GM13976 (cell line): Measurements from ENCODE around the gene KCNE4.

Source experiments
- DNase-seq: peaks from one replicate; pipeline ENCODE4 v3.0.0; 2012; ENCODE audit warnings: low spot score
- CTCF ChIP-seq: IDR thresholded peaks from 2 replicates; pipeline ENCODE4 v1.5.1; 2012; ENCODE audit warnings: borderline replicate concordance, mild to moderate bottlenecking; ENCODE audit not compliant: insufficient read depth; ENCODE audit errors: extremely low read depth, missing control alignments, control extremely low read depth
- in situ Hi-C: fragments of 300-500 bp; cut with MboI; formaldehyde crosslinking; loops from one replicate; pipeline ENCODE4 v1.12.0; 2022; ENCODE audit warnings: low sequenced_read_pairs, mixed read lengths, inconsistent platforms; ENCODE audit not compliant: unreplicated experiment

KCNE4 gene

GRCh38 chr2:223096235-223096970, 44.4 kb downstream of the KCNE4 start:
- in situ Hi-C loops = no loop called here
- DNase-seq = no peak
- TF ChIP-seq CTCF = no peak

GRCh38 chr2:223097888-223098383, 45.9 kb downstream of the KCNE4 start:
- TF ChIP-seq CTCF = no peak
- in situ Hi-C loops = no loop called here
- no peak for DNase-seq

- no peak for DNase-seq
- in situ Hi-C loops = no loop called here
- TF ChIP-seq CTCF = no peak
Measured at GRCh38 chr2:223099561-223099960, 47.6 kb downstream of the KCNE4 start.

GRCh38 chr2:223100061-223100511, 48.1 kb downstream of the KCNE4 start:
- in situ Hi-C loops = no loop called here
- DNase-seq = no peak
- no peak for TF ChIP-seq CTCF

- TF ChIP-seq CTCF = no peak
- DNase-seq = peak; percentile 16
- in situ Hi-C loops = no loop called here
Measured at GRCh38 chr2:223101340-223102039, 49.5 kb downstream of the KCNE4 start.

GRCh38 chr2:223102040-223102400, 50.0 kb downstream of the KCNE4 start:
- no peak for TF ChIP-seq CTCF
- DNase-seq = no peak
- in situ Hi-C loops = no loop called here

- no peak for DNase-seq
- TF ChIP-seq CTCF = no peak
- in situ Hi-C loops = no loop called here
Measured at GRCh38 chr2:223102450-223102849, 50.5 kb downstream of the KCNE4 start.
